ENCODE measurements around the gene ZNF627.
"Not testable (repeated sequence)": the region's sequence is repeated elsewhere in the genome, so short reads cannot be mapped to it uniquely, and the experiment has no call there.

Gene ZNF627

DNA sequence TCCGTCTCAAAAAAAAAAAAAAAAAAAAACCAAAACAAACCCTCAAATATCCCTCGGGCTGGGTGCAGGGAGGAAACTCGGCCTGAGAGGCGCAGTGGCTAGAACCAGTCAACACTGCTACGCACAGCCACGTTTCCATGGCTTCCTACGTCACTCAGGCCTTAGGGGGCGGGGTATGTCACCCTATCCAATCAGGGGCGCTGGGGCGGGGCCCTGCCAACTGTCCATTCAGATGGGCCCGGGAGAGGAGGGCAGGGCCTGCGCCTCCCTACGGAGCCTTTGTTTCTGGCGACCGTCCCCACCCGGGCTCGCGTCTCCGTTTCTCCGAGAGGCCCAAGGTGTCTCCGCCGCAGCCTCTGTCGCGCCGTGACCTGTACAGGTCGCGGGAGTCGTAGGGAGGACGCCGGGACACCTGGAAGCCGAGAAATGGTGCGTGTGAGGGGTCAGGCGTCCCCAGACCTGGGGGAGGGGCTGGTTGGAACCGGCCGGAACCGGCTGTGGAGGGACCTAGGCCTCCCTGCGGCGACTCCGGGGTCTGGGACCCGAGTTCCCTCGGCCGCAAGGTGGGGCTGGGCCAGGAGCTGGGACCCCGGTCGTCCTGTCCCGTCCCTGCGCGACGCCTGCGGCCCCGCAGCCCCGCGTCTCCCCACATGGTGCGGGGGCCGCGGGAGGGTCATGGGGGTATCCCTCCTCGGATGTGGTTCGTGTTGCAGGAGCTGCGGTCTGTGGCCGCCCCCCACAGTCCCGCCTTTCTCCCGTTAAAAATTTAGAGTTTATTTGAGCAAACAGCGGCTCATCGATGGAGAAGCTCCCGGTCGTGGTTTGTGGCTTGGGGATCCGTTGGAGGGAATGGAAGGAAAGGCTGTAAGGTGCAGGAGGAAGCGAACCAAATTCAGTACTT is at the start of gene ZNF627:
TSS of gene ZNF627 (plus strand) at position 282 of the 901 bp plus-strand sequence. CDS start at position 427, 145 bp downstream.
- peak; percentile 99 for DNase-seq

DNA sequence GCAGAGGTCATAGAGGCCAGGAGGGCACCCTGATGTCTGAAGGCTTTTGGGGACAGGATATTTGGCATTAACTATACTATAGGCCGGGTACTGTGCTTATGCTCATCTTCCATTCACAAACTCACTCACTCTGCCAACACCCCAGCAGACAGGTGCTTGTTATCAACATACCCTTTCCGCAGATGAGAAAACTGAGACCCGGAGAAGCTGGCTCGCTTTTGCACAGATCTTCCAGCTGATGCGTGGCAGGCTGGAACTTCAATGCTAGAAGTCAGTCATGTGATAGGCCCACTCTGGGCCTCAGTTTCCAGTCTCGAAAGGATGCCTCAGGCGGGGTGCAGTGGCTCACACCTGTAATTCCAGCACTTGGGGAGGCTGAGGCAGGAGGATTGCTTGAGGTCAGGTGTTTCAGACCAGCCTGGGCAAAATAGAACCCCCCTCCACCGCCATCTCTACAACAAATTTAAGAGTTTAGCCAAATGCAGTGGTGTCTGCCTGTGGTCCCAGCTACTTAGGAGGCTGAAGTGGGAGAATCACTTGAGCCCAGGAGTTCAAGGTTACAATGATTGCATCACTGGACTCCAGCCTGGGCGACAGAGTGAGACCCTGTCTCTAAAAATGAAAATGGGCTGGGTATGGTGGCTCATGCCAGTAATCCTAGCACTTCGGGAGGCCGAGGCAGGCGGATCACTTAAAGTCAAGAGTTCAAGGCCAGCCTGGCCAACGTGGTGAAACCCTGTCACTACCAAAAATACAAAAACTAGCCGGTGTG is 49.2 kb upstream of the ZNF627 start:
- DNase-seq, result no peak

DNA sequence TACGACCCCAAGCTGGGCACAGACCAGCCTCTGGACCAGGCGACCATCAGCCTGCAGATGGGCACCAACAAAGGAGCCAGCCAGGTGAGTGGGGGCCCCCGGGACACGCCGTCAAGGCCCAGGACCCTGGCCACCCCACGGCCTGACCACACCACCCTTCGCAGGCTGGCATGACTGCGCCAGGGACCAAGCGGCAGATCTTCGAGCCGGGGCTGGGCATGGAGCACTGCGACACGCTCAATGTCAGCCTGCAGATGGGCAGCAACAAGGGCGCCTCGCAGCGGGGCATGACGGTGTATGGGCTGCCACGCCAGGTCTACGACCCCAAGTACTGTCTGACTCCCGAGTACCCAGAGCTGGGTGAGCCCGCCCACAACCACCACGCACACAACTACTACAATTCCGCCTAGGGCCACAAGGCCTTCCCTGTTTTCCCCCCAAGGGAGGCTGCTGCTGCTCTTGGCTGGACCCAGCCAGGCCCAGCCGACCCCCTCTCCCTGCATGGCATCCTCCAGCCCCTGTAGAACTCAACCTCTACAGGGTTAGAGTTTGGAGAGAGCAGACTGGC is 47.8 kb upstream of the ZNF627 start:
- no peak for DNase-seq

DNA sequence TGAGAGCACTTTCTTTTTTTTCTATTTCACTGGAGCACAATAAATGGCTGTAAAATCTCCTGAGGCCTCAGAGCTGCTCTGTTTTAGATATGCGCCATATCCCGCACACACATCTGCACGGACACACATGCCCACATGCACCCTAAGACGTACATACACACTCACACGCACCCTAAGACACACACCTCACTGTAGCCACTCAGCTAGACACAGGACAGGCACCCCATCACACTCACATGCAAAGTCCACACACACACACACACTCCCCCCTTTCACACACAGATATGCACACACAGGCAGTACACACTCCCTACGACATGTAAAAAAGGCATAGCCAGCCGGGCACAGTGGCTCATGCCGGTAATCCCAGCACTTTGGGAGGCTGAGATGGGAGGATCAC is 47.0 kb upstream of the ZNF627 start:
- no peak for DNase-seq

DNA sequence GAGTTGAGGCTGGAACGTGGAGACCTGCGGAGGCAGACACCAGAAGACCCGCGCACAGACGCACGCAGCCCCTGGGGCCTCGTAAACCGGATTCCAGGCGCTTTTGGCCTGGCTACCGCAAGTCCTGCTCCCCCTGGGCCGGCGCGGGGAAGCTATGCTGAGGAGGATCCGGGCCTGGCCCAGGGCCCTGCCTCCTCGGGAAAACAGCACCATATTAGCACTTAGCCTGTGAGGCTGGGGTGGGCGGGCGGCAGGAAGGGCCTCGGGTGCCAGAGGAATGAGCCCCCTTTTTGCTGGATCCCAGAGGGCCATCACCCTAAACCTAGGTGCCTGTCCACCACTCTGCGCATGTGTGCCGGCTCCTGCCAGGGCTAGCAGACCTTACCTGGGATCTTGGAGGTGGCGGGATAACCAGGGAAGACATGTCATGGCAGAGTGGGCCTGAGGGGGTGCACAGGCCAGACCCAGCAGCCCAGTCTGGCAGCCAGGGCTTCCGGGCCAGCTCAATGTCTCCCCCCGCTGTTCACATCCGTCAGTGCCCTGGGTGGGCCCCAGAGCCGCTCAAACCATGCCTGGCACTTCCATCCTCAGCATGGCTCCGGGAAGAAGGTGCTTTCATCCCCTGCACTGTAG is 45.6 kb upstream of the ZNF627 start:
- DNase-seq, result no peak

DNA sequence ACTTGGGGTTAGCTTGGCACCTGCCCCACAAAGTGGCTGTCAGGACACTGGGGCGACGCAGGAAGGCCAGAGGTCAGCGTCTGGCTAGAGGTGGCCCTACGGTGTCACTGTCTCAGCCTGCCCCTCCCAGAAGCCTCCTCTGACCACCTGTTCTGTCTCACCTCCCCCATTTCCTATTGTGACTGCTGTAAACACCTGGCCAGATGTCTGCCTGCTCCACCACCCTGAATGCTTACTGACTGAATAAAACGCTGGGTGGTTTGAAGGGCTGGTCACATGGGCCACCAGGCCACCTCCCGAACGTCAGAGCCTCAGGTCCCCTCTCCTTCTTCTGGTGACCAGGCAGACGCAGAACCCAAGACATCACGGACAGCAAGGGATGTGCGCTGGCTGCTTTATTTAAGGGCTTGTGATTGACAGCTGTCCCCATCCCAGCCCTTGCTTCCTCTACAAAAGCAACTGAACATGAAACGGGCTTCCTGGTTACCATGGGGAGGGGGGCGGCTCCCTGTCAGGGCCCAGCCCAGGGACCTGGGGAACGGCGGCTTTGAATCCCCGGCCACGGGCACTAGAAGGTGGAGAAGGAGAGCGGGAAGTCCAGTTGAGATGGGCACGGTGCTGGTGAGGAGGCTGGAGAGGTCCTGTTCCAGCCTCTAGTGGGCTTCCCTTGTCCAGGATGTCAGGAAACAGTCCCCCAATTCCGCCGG is 44.5 kb upstream of the ZNF627 start:
- DNase-seq, result no peak

DNA sequence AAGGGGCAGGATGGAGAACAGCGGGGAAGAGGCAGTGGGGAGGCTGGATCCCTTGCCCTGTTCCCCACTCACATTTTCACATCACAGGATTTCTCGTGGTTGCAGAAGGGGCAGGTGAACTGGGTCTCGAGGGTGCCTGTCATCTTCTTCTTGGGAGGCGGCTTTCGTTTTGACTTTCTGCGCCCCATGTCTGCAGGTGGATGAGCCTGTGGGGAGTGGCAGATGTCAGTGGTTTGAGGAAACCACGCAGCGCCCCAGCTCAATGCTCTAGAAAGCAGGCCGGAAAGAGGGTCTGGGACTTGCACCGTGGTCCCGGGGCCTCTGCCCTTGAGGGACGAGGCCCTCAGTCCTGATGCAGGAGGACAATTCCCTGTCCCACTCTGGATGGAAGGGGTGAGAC is 43.1 kb upstream of the ZNF627 start:
- DNase-seq, result no peak

DNA sequence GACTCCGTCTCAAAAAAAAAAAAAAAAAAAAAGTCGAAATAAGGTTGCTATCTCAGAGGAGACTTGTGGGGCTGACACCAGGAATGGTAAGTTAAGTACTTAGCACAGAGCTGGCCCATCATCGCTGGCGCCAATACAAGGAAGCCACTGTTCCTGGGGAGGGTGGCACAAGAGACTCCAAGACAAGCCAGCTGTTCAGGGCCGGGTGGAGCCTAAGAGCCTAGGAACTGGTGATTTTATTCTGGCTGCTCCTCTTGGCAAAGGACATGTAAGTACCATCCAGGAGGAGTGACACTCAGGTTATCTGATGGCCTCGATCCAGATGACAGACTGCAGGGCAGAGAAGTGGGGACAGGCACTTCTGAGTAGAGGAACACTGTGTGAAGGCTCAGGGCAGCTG is 42.0 kb upstream of the ZNF627 start:
- no peak for DNase-seq

DNA sequence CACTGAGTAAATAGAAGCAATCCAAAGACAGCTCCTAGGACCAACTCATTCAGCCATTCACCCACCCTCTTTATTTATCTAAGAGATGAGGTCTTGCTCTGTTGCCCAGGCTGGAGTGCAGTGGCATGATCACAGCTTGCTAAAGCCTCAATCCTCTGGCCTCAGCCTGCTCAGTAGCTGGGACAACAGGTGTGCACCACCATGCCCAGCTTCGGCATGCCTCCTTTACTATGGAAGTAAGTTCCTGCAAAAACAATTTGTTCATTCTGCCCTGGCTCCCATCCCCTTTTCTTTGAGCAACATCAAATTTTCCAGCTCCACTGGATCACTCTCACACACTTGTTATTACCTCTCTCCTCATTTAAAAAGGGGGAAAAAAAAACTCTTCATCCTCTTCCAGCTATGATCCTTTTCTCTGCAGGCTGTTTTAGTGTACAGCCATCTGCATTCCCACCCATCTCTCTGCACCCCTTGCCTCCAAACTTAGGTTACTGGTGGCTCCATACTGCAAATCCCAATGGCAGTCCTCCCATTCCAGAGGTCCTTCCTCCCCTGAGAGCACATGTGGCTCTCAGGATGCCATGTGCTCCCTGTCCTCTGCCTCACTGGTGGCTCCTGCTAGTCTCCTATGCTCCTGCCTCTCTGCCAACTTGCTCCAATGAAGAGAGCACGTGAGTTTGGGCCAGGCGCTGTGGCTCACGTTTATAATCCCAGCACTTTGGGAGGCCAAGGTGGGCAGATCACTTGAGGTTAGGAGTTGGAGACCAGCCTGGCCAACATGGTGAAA is 40.5 kb upstream of the ZNF627 start:
- DNase-seq, result no peak

DNA sequence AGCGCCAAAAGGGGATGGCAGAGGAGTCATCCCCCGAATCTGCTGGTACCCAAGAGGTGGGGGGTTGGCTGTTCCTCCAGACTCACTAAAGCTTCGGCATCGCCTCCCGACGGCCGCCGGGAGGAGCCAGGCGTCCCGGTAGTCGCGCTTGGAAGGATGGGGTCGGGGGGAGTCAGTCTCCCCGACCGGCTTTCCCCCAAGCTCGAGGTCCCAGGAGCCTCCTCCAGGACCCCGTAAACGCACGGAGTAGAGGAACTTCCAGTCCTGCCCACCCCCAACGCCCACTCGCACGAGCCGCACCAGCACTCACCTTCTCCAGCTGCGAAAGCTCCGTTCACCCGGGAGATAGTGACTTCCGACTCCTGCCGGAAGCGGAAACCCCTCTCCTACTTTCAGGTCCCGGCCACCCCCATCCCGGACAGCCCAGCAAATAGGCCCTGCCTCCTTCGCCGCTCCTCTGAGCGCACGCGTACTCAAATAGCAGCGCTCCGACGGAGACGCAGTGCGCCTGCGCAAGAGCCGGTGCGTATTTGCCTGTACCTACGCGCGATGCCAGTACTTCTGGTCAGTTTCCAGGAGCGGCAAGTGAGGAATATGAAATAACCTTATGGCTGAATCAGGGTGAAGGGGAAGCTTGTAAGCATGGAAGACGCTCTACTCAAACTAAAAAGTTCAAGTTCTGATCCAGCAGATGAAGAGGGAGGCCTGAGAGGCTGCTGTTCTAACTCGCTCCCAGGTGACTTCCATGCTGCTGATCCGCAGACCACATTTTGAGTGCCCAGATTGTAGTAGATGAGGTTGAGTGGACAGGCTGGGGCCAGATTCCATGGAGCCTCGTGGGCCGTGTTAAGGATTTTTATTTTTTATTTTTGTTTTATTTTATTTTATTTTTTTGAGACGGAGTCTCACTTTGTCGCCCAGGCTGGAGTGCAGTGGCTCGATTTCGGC is 38.1 kb upstream of the ZNF627 start, which contains the start of gene ELOF1:
TSS of gene ELOF1 (minus strand) at position 350 of the 948 bp plus-strand sequence. CDS start 4,883 bp downstream, outside the sequence.
- DNase-seq, result peak; percentile 97

DNA sequence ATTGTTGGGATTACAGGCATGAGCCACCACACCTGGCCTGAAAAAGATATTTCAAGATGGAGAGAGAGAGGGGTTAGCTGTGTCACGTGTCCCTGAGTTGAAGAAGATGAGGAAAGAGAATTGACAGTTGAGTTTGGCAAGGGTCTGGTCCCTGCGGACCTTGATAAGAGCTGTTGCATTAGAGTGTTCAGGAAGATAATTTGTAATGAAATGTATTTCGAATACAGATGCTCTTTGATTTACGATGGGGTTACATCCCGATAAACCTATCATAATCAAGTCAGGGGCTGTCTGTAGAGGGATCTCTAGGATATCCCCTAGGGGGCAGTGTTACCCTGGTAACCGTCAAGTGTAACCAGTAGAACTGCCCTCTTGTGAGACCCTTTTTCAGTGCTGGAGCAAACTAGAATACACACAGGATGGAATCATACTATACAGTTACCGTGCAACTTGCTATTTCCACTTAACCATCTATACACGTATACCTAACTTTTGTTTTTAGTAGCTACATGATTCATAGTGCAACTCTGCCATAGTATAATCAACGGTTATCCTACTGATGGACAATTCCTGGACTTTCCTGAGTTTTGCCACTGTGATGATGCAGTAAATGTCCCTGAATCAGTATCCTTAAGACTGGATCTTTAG is 36.8 kb upstream of the ZNF627 start:
- peak; percentile 84 for DNase-seq

DNA sequence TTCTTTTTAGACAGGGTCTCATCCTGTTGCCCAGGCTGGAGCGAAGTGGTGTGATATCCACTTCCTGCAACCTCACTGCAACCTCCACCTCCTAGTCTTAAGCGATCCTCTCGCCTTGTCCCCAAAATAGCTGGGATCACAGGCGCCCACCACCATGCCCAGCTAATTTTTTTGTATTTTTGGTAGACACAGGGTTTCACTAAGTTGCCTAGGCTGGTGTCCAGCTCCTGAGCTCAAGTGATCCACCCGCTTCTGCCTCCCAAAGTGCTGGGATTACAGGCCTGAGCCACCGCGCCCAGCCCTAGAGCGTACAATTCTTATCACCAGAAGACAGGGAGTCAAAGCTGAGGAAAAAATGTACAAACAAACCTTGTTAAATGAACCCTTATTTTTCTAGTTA is 33.8 kb upstream of the ZNF627 start:
- no peak for DNase-seq

DNA sequence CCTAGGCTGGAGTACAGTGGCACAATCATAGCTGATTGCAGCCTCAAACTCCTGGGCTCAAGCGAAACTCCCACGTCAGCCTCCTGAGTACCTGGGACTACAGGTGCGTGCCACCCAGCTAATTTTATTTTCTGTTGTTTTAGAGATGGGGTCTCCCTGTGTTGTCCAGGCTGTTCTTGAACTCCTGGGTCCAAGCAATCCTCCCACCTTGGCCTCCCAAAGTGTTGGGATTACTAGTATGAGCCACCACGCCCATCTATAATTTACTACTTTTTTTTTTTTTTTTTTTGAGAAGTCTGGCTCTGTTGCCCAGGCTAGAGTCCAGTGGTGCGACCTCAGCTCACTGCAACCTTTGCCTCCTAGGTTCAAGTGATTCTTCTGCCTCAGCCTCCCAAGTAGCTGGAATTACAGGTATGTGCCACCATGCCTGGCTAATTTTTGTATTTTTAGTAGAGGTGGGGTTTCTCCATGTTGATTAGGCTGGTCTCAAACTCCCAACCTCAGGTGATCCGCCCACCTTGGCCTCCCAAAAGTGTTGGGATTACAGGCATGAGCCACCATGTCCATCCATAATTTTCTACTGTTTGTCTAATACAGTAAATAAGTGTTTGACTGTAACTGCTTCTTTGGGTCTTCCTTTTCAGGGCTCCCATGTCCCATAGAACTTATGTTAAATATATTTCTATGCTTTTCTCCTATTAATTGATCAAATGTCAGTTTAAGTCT is 33.0 kb upstream of the ZNF627 start:
- DNase-seq, result not testable (repeated sequence)

DNA sequence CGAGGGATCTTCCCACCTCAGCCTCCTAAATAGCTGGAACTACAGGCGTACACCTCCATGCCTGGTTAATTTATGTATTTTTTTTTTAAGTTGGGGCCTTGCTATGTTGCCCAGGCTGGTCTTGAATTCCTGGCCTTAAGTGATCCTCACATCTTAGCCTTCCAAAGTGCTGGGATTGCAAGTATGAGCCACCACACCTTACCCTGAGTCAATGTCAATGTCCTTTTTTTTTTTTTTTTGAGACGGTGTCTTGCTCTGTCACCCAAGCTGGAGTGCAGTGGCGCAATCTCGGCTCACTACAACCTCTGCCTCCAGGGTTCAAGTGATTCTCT is 31.7 kb upstream of the ZNF627 start:
- not testable (repeated sequence) for DNase-seq

DNA sequence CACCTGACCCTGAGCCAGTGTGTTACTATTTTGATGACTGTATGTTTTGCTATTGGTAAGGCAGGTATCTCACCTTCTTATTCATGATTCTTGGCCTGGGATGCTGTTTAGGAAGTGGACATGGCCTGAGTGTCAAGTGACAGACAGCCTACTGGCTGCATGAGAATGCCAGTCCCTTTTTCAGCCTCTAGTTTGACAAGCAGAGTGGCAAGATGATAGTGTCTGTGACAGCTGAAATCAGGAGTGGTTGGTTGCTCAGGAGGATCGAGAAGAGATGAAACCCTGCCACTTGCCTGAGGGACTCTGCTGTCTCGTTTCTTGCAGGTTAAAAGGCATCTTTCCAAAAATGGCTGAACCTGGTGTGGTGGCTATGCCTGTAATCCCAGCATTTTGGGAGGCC is 31.1 kb upstream of the ZNF627 start:
- no peak for DNase-seq

DNA sequence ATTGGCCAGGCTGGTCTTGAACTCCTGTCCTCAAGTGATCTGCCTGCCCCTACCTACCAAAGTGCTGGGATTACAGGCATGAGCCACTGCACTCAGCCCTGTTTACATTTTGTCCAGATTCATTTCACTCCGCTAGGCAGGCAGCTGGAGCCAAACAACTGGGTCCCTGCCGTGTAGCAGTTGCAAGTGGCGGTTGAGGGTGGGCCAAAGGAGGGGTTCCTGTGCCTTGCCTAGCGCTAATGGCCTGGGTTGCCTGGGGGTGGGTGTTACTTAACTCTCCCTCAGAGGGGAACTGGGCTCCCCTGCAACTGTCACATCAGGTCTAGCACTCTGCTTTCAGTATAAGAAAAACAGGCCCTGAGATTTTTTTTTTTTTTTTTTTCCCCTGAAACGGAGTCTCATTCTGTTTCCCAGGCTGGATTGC is 27.2 kb upstream of the ZNF627 start:
- no peak for DNase-seq

DNA sequence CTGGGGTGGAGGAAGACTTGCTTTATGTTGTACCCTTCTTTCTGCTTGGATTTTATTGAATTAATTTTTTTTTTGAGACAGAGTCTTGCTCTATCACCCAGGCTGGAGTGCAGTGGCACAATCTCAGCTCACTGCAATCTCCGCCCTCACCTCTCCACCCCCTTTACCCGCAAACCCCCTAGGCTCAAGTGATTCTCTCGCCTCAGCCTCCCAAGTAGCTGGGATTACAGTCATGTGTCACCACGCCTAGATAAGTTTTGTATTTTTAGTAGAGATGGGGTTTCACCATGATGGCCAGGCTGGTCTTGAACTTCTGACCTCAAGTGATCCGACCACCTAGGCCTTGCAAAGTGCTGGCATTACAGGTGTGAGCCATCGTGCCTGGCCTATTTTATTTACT is 23.9 kb upstream of the ZNF627 start:
- DNase-seq, result not testable (repeated sequence)

DNA sequence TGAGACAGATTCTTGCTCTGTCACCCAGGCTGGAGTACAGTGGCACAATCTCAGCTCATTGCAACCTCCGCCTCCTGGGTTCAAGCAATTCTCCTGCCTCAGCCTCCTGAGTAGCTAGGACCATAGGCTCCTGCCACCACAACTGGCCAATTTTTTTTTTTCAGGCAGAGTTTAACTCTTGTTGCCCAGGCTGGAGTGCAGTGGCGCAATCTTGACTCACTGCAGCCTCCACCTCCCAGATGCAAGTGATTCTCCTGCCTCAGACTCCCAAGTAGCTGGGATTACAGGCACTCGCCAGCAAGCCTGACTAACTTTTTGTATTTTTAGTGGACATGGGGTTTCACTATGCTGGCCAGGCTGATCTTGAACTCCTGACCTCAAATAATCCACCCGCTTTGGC is 23.5 kb upstream of the ZNF627 start:
- not testable (repeated sequence) for DNase-seq

DNA sequence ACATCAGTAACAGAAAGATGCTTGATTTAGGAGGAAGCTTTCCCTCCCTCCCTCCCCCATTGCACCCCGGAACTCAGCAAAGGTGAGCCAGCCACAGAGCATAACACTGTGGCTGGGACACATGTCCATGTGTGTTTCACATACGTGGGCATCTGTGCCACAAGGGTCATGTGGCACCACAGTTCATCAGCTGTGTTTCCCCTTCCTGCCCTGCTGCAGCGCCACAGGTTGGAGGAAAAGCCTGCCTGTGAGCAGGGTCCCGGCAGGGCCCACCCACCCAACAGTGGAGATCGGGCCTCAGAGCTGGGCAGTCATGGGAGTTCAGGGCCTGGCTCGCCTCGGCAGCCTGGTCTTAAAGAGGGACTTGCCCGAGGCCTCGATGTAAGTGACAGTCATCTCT is 22.6 kb upstream of the ZNF627 start:
- DNase-seq, result no peak

All from CD4-positive, alpha-beta T cell treated with Interleukin-17A for 1 hour (primary cell).